ENCODE data around the gene CASQ2. TPM values are rescaled to one million over a fixed set of nuclear protein-coding genes. Genes with fewer than 3 reads are reported as not detected.

Gene CASQ2
- total RNA-seq, 1 donor from 2014 or later, result not detected

GRCh38 chr1:115753361-115753760 lies 15.2 kb downstream of the CASQ2 start:
- H3K4me1 Mint-ChIP-seq (ENCODE audit: unreplicated experiment), result no peaks in the 10 kb centered on the region
- no peak for DNase-seq (ENCODE audit: low spot score)
- no peak overlapping the region for H3K4me3 Mint-ChIP-seq (ENCODE audit: unreplicated experiment)
- no peak for TF ChIP-seq CTCF (IDR thresholded peaks at IDR 0.05; ENCODE audit: unreplicated experiment)
- H3K9me3 Mint-ChIP-seq (ENCODE audit: unreplicated experiment), result no peaks in the 10 kb centered on the region
- H3K27me3 Mint-ChIP-seq (ENCODE audit: unreplicated experiment), result peaks cover 2% of the 10 kb centered on the region
- H3K36me3 Mint-ChIP-seq (ENCODE audit: low read depth, unreplicated experiment), result no peaks in the 10 kb centered on the region
- no peak overlapping the region for H3K27ac Mint-ChIP-seq (ENCODE audit: unreplicated experiment)

GRCh38 chr1:115748401-115749150 lies 19.9 kb downstream of the CASQ2 start:
- Mint-ChIP-seq H3K27ac (ENCODE audit: unreplicated experiment) (no peak overlapping the region), H3K36me3 (ENCODE audit: low read depth, unreplicated experiment) (no peaks in the 10 kb centered on the region), H3K9me3 (ENCODE audit: unreplicated experiment) (no peaks in the 10 kb centered on the region), H3K27me3 (ENCODE audit: unreplicated experiment) (peaks cover 3% of the 10 kb centered on the region), H3K4me3 (ENCODE audit: unreplicated experiment) (no peak overlapping the region), H3K4me1 (ENCODE audit: unreplicated experiment) (peaks cover 4% of the 10 kb centered on the region)
- no peak for DNase-seq (ENCODE audit: low spot score)
- no peak for TF ChIP-seq CTCF (IDR thresholded peaks at IDR 0.05; ENCODE audit: unreplicated experiment)

GRCh38 chr1:115746021-115746690 lies 22.4 kb downstream of the CASQ2 start:
- no peaks in the 10 kb centered on the region for H3K9me3 Mint-ChIP-seq (ENCODE audit: unreplicated experiment)
- H3K27ac Mint-ChIP-seq (ENCODE audit: unreplicated experiment), result no peak overlapping the region
- H3K36me3 Mint-ChIP-seq (ENCODE audit: low read depth, unreplicated experiment), result no peaks in the 10 kb centered on the region
- peaks cover 2% of the 10 kb centered on the region for H3K27me3 Mint-ChIP-seq (ENCODE audit: unreplicated experiment)
- DNase-seq (ENCODE audit: low spot score), result no peak
- TF ChIP-seq CTCF (IDR thresholded peaks at IDR 0.05; ENCODE audit: unreplicated experiment), result no peak
- peaks cover 4% of the 10 kb centered on the region for H3K4me1 Mint-ChIP-seq (ENCODE audit: unreplicated experiment)
- no peak overlapping the region for H3K4me3 Mint-ChIP-seq (ENCODE audit: unreplicated experiment)

- no peak for DNase-seq (ENCODE audit: low spot score)
- Mint-ChIP-seq H3K27me3 (ENCODE audit: unreplicated experiment) (peaks cover 2% of the 10 kb centered on the region), H3K27ac (ENCODE audit: unreplicated experiment) (no peak overlapping the region), H3K9me3 (ENCODE audit: unreplicated experiment) (no peaks in the 10 kb centered on the region), H3K4me3 (ENCODE audit: unreplicated experiment) (no peak overlapping the region), H3K4me1 (ENCODE audit: unreplicated experiment) (peaks cover 4% of the 10 kb centered on the region), H3K36me3 (ENCODE audit: low read depth, unreplicated experiment) (no peaks in the 10 kb centered on the region)
- TF ChIP-seq CTCF (IDR thresholded peaks at IDR 0.05; ENCODE audit: unreplicated experiment), result no peak
Measured at GRCh38 chr1:115744646-115745275, 23.8 kb downstream of the CASQ2 start.

GRCh38 chr1:115740811-115741210 lies 27.7 kb downstream of the CASQ2 start:
- peaks cover 4% of the 10 kb centered on the region for H3K4me1 Mint-ChIP-seq (ENCODE audit: unreplicated experiment)
- no peaks in the 10 kb centered on the region for H3K9me3 Mint-ChIP-seq (ENCODE audit: unreplicated experiment)
- TF ChIP-seq CTCF (IDR thresholded peaks at IDR 0.05; ENCODE audit: unreplicated experiment), result no peak
- H3K36me3 Mint-ChIP-seq (ENCODE audit: low read depth, unreplicated experiment), result no peaks in the 10 kb centered on the region
- H3K4me3 Mint-ChIP-seq (ENCODE audit: unreplicated experiment), result no peak overlapping the region
- H3K27ac Mint-ChIP-seq (ENCODE audit: unreplicated experiment), result no peak overlapping the region
- H3K27me3 Mint-ChIP-seq (ENCODE audit: unreplicated experiment), result peaks cover 2% of the 10 kb centered on the region
- DNase-seq (ENCODE audit: low spot score), result no peak

All from endothelial cell (in vitro differentiated cells).